OCI-LY7 (cell line): ENCODE measurements around the gene GNAQ. TPM values are rescaled to one million over a fixed set of nuclear protein-coding genes. Genes with fewer than 3 reads are reported as not detected.

Experiments used
- BruUV-seq: library from RNA; stranded (reverse); fragments of 400-500 nt; replicated peaks from 2 replicates; lab custom pipeline; 2021; lab: Mats Ljungman, UMichigan
- CTCF ChIA-PET: fragments of 300-600 bp; sonication (Branson Sonifier 250); formaldehyde crosslinking; loops from one replicate; lab custom pipeline; 2022; ENCODE audit warnings: antibody characterized with exemption; ENCODE audit not compliant: unreplicated experiment; lab: Charles Lee
- POLR2A ChIA-PET: fragments of 300-600 bp; sonication (Branson Sonifier 250); formaldehyde crosslinking; loops from one replicate; lab custom pipeline; 2022; ENCODE audit warnings: antibody characterized with exemption; lab: Charles Lee
- DNase-seq: peaks from one replicate; pipeline ENCODE4 v3.0.0-alpha.2; 2015; ENCODE audit warnings: low spot score
- H2AFZ ChIP-seq: fragments of 200-600 bp; sonication (generic), shearing (Covaris generic); 2 replicates; pipeline ENCODE4 v1.6.1; 2014; ENCODE audit warnings: mild to moderate bottlenecking, antibody characterized with exemption, low read length, moderate library complexity
- H3K27ac ChIP-seq: fragments of 200-600 bp; sonication (generic); 2 replicates; pipeline ENCODE4 v1.5.1; 2014; ENCODE audit warnings: mixed run types, low read depth, mild to moderate bottlenecking, moderate library complexity, low read length, inconsistent platforms; ENCODE audit not compliant: poor library complexity, severe bottlenecking
- H3K36me3 ChIP-seq: fragments of 200-600 bp; sonication (generic); 2 replicates; pipeline ENCODE4 v1.6.1; 2014; ENCODE audit warnings: mild to moderate bottlenecking, antibody characterized with exemption, low read length, moderate library complexity, mixed read lengths; ENCODE audit not compliant: insufficient read depth
- H3K4me1 ChIP-seq: fragments of 200-600 bp; sonication (generic); 2 replicates; pipeline ENCODE4 v1.5.1; 2014; ENCODE audit warnings: mild to moderate bottlenecking, low read length; ENCODE audit not compliant: insufficient read depth, poor library complexity, severe bottlenecking
- H3K4me2 ChIP-seq: fragments of 200-600 bp; sonication (generic); 2 replicates; pipeline ENCODE4 v1.6.1; 2014; ENCODE audit warnings: mild to moderate bottlenecking, low read length
- H3K4me3 ChIP-seq: fragments of 200-600 bp; sonication (generic); 2 replicates; pipeline ENCODE4 v1.5.1; 2014; ENCODE audit warnings: mild to moderate bottlenecking, low read depth, low read length; ENCODE audit not compliant: poor library complexity, severe bottlenecking
- H3K79me2 ChIP-seq: fragments of 200-600 bp; sonication (generic); 2 replicates; pipeline ENCODE4 v1.6.1; 2016; ENCODE audit warnings: low read depth, mild to moderate bottlenecking, low read length, moderate library complexity, mixed read lengths; ENCODE audit not compliant: insufficient read depth
- H3K9me2 ChIP-seq: fragments of 200-600 bp; sonication (generic); 2 replicates; pipeline ENCODE4 v1.6.1; 2016; ENCODE audit warnings: mild to moderate bottlenecking, low read length, mixed read lengths; ENCODE audit not compliant: insufficient read depth
- H3K9me3 ChIP-seq: fragments of 200-600 bp; sonication (generic); 2 replicates; pipeline ENCODE4 v1.6.1; 2014; ENCODE audit warnings: mild to moderate bottlenecking, mixed run types, low read length, mixed read lengths
- H4K20me1 ChIP-seq: fragments of 200-600 bp; sonication (generic); 2 replicates; pipeline ENCODE4 v1.6.1; 2014; ENCODE audit warnings: mild to moderate bottlenecking, antibody characterized with exemption, low read length, moderate library complexity, mixed read lengths; ENCODE audit not compliant: insufficient read depth
- CTCF ChIP-seq: fragments of 200-600 bp; sonication (generic); conservative IDR thresholded peaks from 2 replicates; pipeline ENCODE4 v1.5.1; 2014; ENCODE audit warnings: mild to moderate bottlenecking, antibody characterized with exemption, low read length, moderate library complexity, mixed read lengths
- EZH2phosphoT487 ChIP-seq: fragments of 200-600 bp; sonication (generic); IDR thresholded peaks from 2 replicates; pipeline ENCODE4 v1.6.1; 2018; ENCODE audit warnings: low read depth, borderline replicate concordance, mild to moderate bottlenecking, mixed run types, antibody characterized with exemption, low read length, moderate library complexity, mixed read lengths
- intact Hi-C: fragments of 100-400 bp; cut with micrococcal nuclease; formaldehyde crosslinking; loops from one replicate; pipeline ENCODE4 v1.10.0; 2022; ENCODE audit not compliant: unreplicated experiment
- total RNA-seq, 2 experiments: library from RNA; depleted of rRNA in 1 of 2; stranded (reverse); fragments of >200 nt in 1 of 2; shearing (Covaris generic) in 1 of 2; gene quantifications; 2 replicates each; pipeline ENCODE4 v1.2.3, GENCODE V29; 2014 to 2022

GNAQ gene
- total RNA-seq, 2 experiments from 2014 or later: not detected

GRCh38 chr9:77872863-77873262 lies 158.7 kb downstream of the GNAQ start:
- H3K9me3 ChIP-seq: no peaks in the 10 kb centered on the region
- TF ChIP-seq CTCF: no peak
- TF ChIP-seq EZH2phosphoT487: no peak
- no peaks in the 10 kb centered on the region for H3K9me2 ChIP-seq
- H3K4me3 ChIP-seq: no peak overlapping the region
- intact Hi-C loops: no loop called here
- no peaks in the 10 kb centered on the region for H4K20me1 ChIP-seq
- H3K27ac ChIP-seq: no peak overlapping the region
- BruUV-seq: no TSS peak
- POLR2A ChIA-PET: no interaction called here
- no peaks in the 10 kb centered on the region for H3K79me2 ChIP-seq
- no peak for DNase-seq
- CTCF ChIA-PET: no interaction called here
- H3K4me1 ChIP-seq: no peaks in the 10 kb centered on the region
- no peak overlapping the region for H2AFZ ChIP-seq
- no peaks in the 10 kb centered on the region for H3K36me3 ChIP-seq
- no peak overlapping the region for H3K4me2 ChIP-seq

- Histone ChIP-seq H4K20me1 (no peaks in the 10 kb centered on the region), H3K4me2 (no peak overlapping the region), H3K4me1 (no peaks in the 10 kb centered on the region), H3K79me2 (no peaks in the 10 kb centered on the region), H3K36me3 (no peaks in the 10 kb centered on the region), H3K9me3 (no peaks in the 10 kb centered on the region), H3K4me3 (no peak overlapping the region), H3K9me2 (no peaks in the 10 kb centered on the region), H2AFZ (no peak overlapping the region), H3K27ac (no peak overlapping the region)
- DNase-seq: no peak
- intact Hi-C loops: no loop called here
- ChIA-PET POLR2A (no interaction called here), CTCF (no interaction called here)
- no peak for TF ChIP-seq EZH2phosphoT487
- no peak for TF ChIP-seq CTCF
- no TSS peak for BruUV-seq
These were observed 159.4 kb downstream of the GNAQ start for GRCh38 chr9:77872177-77872576.

GRCh38 chr9:77871483-77871882 lies 160.1 kb downstream of the GNAQ start:
- Histone ChIP-seq H3K9me3 (no peaks in the 10 kb centered on the region), H4K20me1 (no peaks in the 10 kb centered on the region), H3K4me3 (no peak overlapping the region), H3K36me3 (no peaks in the 10 kb centered on the region), H3K9me2 (no peaks in the 10 kb centered on the region), H3K4me2 (no peak overlapping the region), H3K79me2 (no peaks in the 10 kb centered on the region), H3K4me1 (no peaks in the 10 kb centered on the region), H3K27ac (no peak overlapping the region), H2AFZ (no peak overlapping the region)
- no peak for DNase-seq
- intact Hi-C loops: no loop called here
- ChIA-PET CTCF (no interaction called here), POLR2A (interaction anchor here (0.8 kb wide), 1 partner anchor 11 kb away, joined by 3 read pairs; no protein-coding TSS in a partner anchor)
- TF ChIP-seq CTCF (no peak), EZH2phosphoT487 (no peak)
- no TSS peak for BruUV-seq
